ENCODE data around the gene KPNA6.
"Not testable (repeated sequence)": the region's sequence is repeated elsewhere in the genome, so short reads cannot be mapped to it uniquely, and the experiment has no call there.

Gene KPNA6

GRCh38 chr1:32107742-32108661 is at the start of gene KPNA6:
TSS of gene KPNA6 (plus strand) at chr1:32108056. CDS start at chr1:32108131, 75 bp downstream.
- peak within 1 kb of the TSS; percentile 99 for H3K9ac ChIP-seq (ENCODE audit: low read depth, low read length)
- H3K36me3 ChIP-seq (ENCODE audit: control insufficient read depth, insufficient read depth, low read length), result no peaks in the 10 kb centered on the region
- H3K27me3 ChIP-seq (ENCODE audit: control insufficient read depth, insufficient read depth, low read length), result no peaks in the 10 kb centered on the region
- H3K9me3 ChIP-seq (ENCODE audit: control insufficient read depth, insufficient read depth, low read length), result no peaks in the 10 kb centered on the region
- H3K4me3 ChIP-seq (ENCODE audit: low read depth, low read length), result peak within 1 kb of the TSS; percentile 90
- H3K4me1 ChIP-seq (ENCODE audit: control insufficient read depth, insufficient read depth, low read length), result peaks cover 2% of the 10 kb centered on the region

GRCh38 chr1:32060914-32061313 is 46.9 kb upstream of the KPNA6 start:
- H3K36me3 ChIP-seq (ENCODE audit: control insufficient read depth, insufficient read depth, low read length), result peaks cover 15% of the 10 kb centered on the region
- no peaks in the 10 kb centered on the region for H3K27me3 ChIP-seq (ENCODE audit: control insufficient read depth, insufficient read depth, low read length)

GRCh38 chr1:32062867-32063230 is 45.0 kb upstream of the KPNA6 start:
- H3K9ac ChIP-seq (ENCODE audit: low read depth, low read length), result no peak overlapping the region
- no peaks in the 10 kb centered on the region for H3K9me3 ChIP-seq (ENCODE audit: control insufficient read depth, insufficient read depth, low read length)
- H3K27me3 ChIP-seq (ENCODE audit: control insufficient read depth, insufficient read depth, low read length), result no peaks in the 10 kb centered on the region
- H3K36me3 ChIP-seq (ENCODE audit: control insufficient read depth, insufficient read depth, low read length), result peaks cover 14% of the 10 kb centered on the region
- H3K4me1 ChIP-seq (ENCODE audit: control insufficient read depth, insufficient read depth, low read length), result peaks cover 19% of the 10 kb centered on the region
- H3K4me3 ChIP-seq (ENCODE audit: low read depth, low read length), result no peak overlapping the region

More at GRCh38 chr1:32060914-32061313, 46.9 kb upstream of the KPNA6 start:
- H3K4me1 ChIP-seq (ENCODE audit: control insufficient read depth, insufficient read depth, low read length), result peaks cover 19% of the 10 kb centered on the region
- no peaks in the 10 kb centered on the region for H3K9me3 ChIP-seq (ENCODE audit: control insufficient read depth, insufficient read depth, low read length)
- H3K9ac ChIP-seq (ENCODE audit: low read depth, low read length), result no peak overlapping the region
- no peak overlapping the region for H3K4me3 ChIP-seq (ENCODE audit: low read depth, low read length)

- Histone ChIP-seq H3K27me3 (ENCODE audit: control insufficient read depth, insufficient read depth, low read length) (no peaks in the 10 kb centered on the region), H3K9me3 (ENCODE audit: control insufficient read depth, insufficient read depth, low read length) (no peaks in the 10 kb centered on the region), H3K36me3 (ENCODE audit: control insufficient read depth, insufficient read depth, low read length) (peaks cover 10% of the 10 kb centered on the region), H3K9ac (ENCODE audit: low read depth, low read length) (no peak overlapping the region), H3K4me3 (ENCODE audit: low read depth, low read length) (no peak overlapping the region), H3K4me1 (ENCODE audit: control insufficient read depth, insufficient read depth, low read length) (peaks cover 19% of the 10 kb centered on the region)
Measured at GRCh38 chr1:32063261-32063681, 44.6 kb upstream of the KPNA6 start.

GRCh38 chr1:32065613-32066488 is 42.0 kb upstream of the KPNA6 start:
- H3K9ac ChIP-seq (ENCODE audit: low read depth, low read length); H3K4me3 ChIP-seq (ENCODE audit: low read depth, low read length); H3K27me3 ChIP-seq (ENCODE audit: control insufficient read depth, insufficient read depth, low read length); H3K9me3 ChIP-seq (ENCODE audit: control insufficient read depth, insufficient read depth, low read length); H3K36me3 ChIP-seq (ENCODE audit: control insufficient read depth, insufficient read depth, low read length): not testable (repeated sequence)
- peaks cover 23% of the 10 kb centered on the region for H3K4me1 ChIP-seq (ENCODE audit: control insufficient read depth, insufficient read depth, low read length)

- H3K4me1 ChIP-seq (ENCODE audit: control insufficient read depth, insufficient read depth, low read length), result peaks cover 20% of the 10 kb centered on the region
- H3K36me3 ChIP-seq (ENCODE audit: control insufficient read depth, insufficient read depth, low read length), result no peaks in the 10 kb centered on the region
- H3K4me3 ChIP-seq (ENCODE audit: low read depth, low read length), result no peak overlapping the region
Measured at GRCh38 chr1:32066489-32066873, 41.4 kb upstream of the KPNA6 start.

GRCh38 chr1:32068957-32069588 is 38.8 kb upstream of the KPNA6 start:
- Histone ChIP-seq H3K27me3 (ENCODE audit: control insufficient read depth, insufficient read depth, low read length) (no peaks in the 10 kb centered on the region), H3K4me1 (ENCODE audit: control insufficient read depth, insufficient read depth, low read length) (peaks cover 19% of the 10 kb centered on the region), H3K9ac (ENCODE audit: low read depth, low read length) (no peak overlapping the region), H3K9me3 (ENCODE audit: control insufficient read depth, insufficient read depth, low read length) (no peaks in the 10 kb centered on the region), H3K4me3 (ENCODE audit: low read depth, low read length) (no peak overlapping the region), H3K36me3 (ENCODE audit: control insufficient read depth, insufficient read depth, low read length) (no peaks in the 10 kb centered on the region)

More at GRCh38 chr1:32066489-32066873, 41.4 kb upstream of the KPNA6 start:
- Histone ChIP-seq H3K27me3 (ENCODE audit: control insufficient read depth, insufficient read depth, low read length) (no peaks in the 10 kb centered on the region), H3K9ac (ENCODE audit: low read depth, low read length) (no peak overlapping the region), H3K9me3 (ENCODE audit: control insufficient read depth, insufficient read depth, low read length) (no peaks in the 10 kb centered on the region)

GRCh38 chr1:32071758-32072621 is 35.9 kb upstream of the KPNA6 start:
- Histone ChIP-seq H3K36me3 (ENCODE audit: control insufficient read depth, insufficient read depth, low read length) (peaks cover 10% of the 10 kb centered on the region), H3K4me3 (ENCODE audit: low read depth, low read length) (peak overlapping the region; percentile 89), H3K9me3 (ENCODE audit: control insufficient read depth, insufficient read depth, low read length) (no peaks in the 10 kb centered on the region), H3K27me3 (ENCODE audit: control insufficient read depth, insufficient read depth, low read length) (no peaks in the 10 kb centered on the region), H3K9ac (ENCODE audit: low read depth, low read length) (peak overlapping the region; percentile 58), H3K4me1 (ENCODE audit: control insufficient read depth, insufficient read depth, low read length) (peaks cover 19% of the 10 kb centered on the region)

GRCh38 chr1:32072622-32073298 is 35.1 kb upstream of the KPNA6 start, which contains the start of gene TMEM39B:
TSS of gene TMEM39B (plus strand) at chr1:32072939. CDS start at chr1:32073048, 109 bp downstream.
- Histone ChIP-seq H3K9me3 (ENCODE audit: control insufficient read depth, insufficient read depth, low read length) (no peaks in the 10 kb centered on the region), H3K36me3 (ENCODE audit: control insufficient read depth, insufficient read depth, low read length) (peaks cover 16% of the 10 kb centered on the region), H3K4me1 (ENCODE audit: control insufficient read depth, insufficient read depth, low read length) (peaks cover 19% of the 10 kb centered on the region), H3K4me3 (ENCODE audit: low read depth, low read length) (peak within 1 kb of the TSS; percentile 89), H3K27me3 (ENCODE audit: control insufficient read depth, insufficient read depth, low read length) (no peaks in the 10 kb centered on the region), H3K9ac (ENCODE audit: low read depth, low read length) (peak within 1 kb of the TSS; percentile 79)
